HL-60 (cell line): ENCODE results near the gene OSBPL8.
A peak's percentile ranks its signal among the peaks of the same experiment; 100 is the strongest.

ENCODE experiments used
- DNase-seq, 2 experiments: peaks; one replicate each; pipeline ENCODE4 v3.0.0-alpha.2; 2010 to 2020; ENCODE audit warnings: low read depth in 1 of 2, low spot score in 1 of 2
- H3K27ac ChIP-seq: fragments of 250-450 bp; sonication (Bioruptor Pico); replicated peaks from 2 replicates; pipeline ENCODE4 v1.5.1; 2020; ENCODE audit warnings: mild to moderate bottlenecking, moderate library complexity
- H3K27me3 ChIP-seq: fragments of 250-450 bp; sonication (Bioruptor Pico); 2 replicates; pipeline ENCODE4 v1.5.1; 2021; ENCODE audit warnings: mild to moderate bottlenecking, moderate library complexity; ENCODE audit not compliant: insufficient read depth, poor library complexity, severe bottlenecking
- H3K4me3 ChIP-seq: replicated peaks from 2 replicates; pipeline ENCODE4 v1.5.1; 2011; ENCODE audit warnings: mild to moderate bottlenecking, control low read depth, low read length; ENCODE audit not compliant: insufficient read depth
- CTCF ChIP-seq: IDR thresholded peaks from one replicate; pipeline ENCODE4 v1.5.1; 2011; ENCODE audit warnings: low read length, control low read depth, inconsistent platforms; ENCODE audit not compliant: insufficient read depth
- GABPA ChIP-seq: IDR thresholded peaks from 2 replicates; pipeline ENCODE4 v1.6.1; 2012; ENCODE audit warnings: low read depth
- POLR2AphosphoS5 ChIP-seq: IDR thresholded peaks from 2 replicates; pipeline ENCODE4 v1.6.1; 2012; ENCODE audit warnings: low read depth
- REST ChIP-seq: IDR thresholded peaks from 2 replicates; pipeline ENCODE4 v1.6.1; 2012; ENCODE audit warnings: low read depth; ENCODE audit not compliant: insufficient replicate concordance
- SPI1 ChIP-seq: IDR thresholded peaks from 2 replicates; pipeline ENCODE4 v1.6.1; 2012; ENCODE audit warnings: low read depth, mild to moderate bottlenecking, borderline replicate concordance

Gene OSBPL8

GRCh38 chr12:76529226-76529918 lies 30.2 kb downstream of the OSBPL8 start:
- no peak for TF ChIP-seq SPI1
- no peak for TF ChIP-seq GABPA
- no peak for TF ChIP-seq REST
- TF ChIP-seq POLR2AphosphoS5 = no peak
- no peak for TF ChIP-seq CTCF
- Histone ChIP-seq H3K27me3 (no peaks in the 10 kb centered on the region), H3K27ac (no peak overlapping the region), H3K4me3 (no peak overlapping the region)
- DNase-seq = no peak

- TF ChIP-seq CTCF = no peak
- no peak for TF ChIP-seq GABPA
- no peak for TF ChIP-seq POLR2AphosphoS5
- TF ChIP-seq REST = no peak
- no peak for TF ChIP-seq SPI1
- no peak for DNase-seq
- Histone ChIP-seq H3K27me3 (no peaks in the 10 kb centered on the region), H3K4me3 (no peak overlapping the region), H3K27ac (no peak overlapping the region)
Observed at GRCh38 chr12:76523408-76523807, 36.2 kb downstream of the OSBPL8 start.

- Histone ChIP-seq H3K4me3 (no peak overlapping the region), H3K27ac (peak overlapping the region; percentile 79), H3K27me3 (no peaks in the 10 kb centered on the region)
- TF ChIP-seq CTCF (no peak), GABPA (no peak), POLR2AphosphoS5 (no peak), REST (no peak), SPI1 (no peak)
- no peak for DNase-seq
Observed at GRCh38 chr12:76520348-76520747, 39.2 kb downstream of the OSBPL8 start.
